ENCODE measurements around the gene OR2AT4.
"Not testable (repeated sequence)": the region's sequence is repeated elsewhere in the genome, so short reads cannot be mapped to it uniquely, and the experiment has no call there.

Gene OR2AT4

GRCh38 chr11:75103380-75104026 lies 6.8 kb upstream of the OR2AT4 start:
- DNase-seq (ENCODE audit: low spot score), result no peak

- DNase-seq (ENCODE audit: low spot score), result no peak
These were observed 4.9 kb upstream of the OR2AT4 start for GRCh38 chr11:75101424-75102128.

- no peak for DNase-seq (ENCODE audit: low spot score)
These were observed 3.6 kb upstream of the OR2AT4 start for GRCh38 chr11:75100314-75100713.

DNA sequence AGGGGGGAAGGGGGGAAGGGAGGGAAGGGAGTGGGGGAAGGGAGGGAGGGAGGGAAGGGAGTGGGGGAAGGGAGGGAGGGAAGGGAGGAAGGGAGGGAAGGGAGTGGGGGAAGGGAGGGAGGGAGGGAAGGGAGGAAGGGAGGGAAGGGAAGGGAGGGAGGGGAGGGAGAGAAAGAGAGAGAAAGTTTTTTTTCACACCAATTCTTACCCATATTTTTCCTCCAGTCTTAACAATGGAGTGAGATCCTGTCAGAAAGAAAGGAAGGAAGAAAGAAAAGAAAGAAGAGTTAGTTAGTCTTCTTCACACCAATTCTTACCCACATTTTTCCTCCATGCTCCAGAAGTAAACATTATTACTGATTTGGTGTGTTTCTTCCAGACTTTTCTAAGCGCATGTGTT lies 3.0 kb upstream of the OR2AT4 start:
- DNase-seq (ENCODE audit: low spot score), result no peak

GRCh38 chr11:75098835-75099439 lies 2.3 kb upstream of the OR2AT4 start:
- not testable (repeated sequence) for DNase-seq (ENCODE audit: low spot score)

- DNase-seq (ENCODE audit: low spot score), result not testable (repeated sequence)
These were observed 1.5 kb upstream of the OR2AT4 start for GRCh38 chr11:75098181-75098580.

DNA sequence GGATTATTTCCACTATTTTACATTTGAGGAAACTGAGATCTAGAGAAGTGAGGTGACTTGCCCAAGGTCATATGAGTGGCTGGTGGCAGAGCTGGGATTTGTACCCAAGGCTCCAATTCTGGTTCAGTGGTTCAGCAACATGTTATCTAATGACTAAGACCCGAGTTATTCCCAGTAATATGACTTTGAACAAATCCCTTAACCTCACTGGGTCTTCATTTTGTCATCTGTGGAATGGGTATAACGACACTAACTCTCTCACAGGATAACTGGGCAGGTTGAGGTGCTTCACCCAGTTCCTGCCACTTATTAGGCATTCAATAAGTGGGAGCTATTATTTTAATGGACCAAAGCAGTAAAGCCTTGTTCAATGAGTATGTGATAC lies 489 bp upstream of the OR2AT4 start:
- DNase-seq (ENCODE audit: low spot score), result no peak

- not testable (repeated sequence) for DNase-seq (ENCODE audit: low spot score)
These were observed 2.3 kb downstream of the OR2AT4 start for GRCh38 chr11:75094382-75094781.

DNA sequence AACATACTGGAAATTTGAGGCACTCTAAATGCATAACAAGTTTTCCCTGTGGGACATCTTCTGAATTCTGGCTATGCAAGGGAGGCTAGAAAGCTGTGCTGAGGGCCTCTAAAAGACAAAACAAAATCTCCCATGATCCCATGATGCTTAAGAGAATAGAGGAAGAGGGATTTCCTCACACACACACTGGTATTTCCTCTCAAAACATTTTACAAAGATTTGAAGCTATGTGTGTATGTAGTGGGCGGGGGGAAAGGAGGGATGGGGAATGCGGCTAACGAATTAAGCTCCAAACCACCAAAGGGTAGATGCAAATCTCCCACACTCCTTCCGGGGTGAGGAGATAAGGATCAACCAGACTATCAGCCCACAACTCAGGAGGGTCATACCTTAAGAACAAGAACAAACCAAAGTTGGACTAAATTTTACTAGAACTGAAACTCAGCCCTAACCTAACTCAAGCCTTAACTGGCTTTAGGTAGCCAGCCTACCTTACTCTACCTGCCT lies 6.0 kb downstream of the OR2AT4 start:
- DNase-seq (ENCODE audit: low spot score), result no peak

GRCh38 chr11:75087319-75088305 lies 9.1 kb downstream of the OR2AT4 start:
- DNase-seq (ENCODE audit: low spot score), result no peak

DNA sequence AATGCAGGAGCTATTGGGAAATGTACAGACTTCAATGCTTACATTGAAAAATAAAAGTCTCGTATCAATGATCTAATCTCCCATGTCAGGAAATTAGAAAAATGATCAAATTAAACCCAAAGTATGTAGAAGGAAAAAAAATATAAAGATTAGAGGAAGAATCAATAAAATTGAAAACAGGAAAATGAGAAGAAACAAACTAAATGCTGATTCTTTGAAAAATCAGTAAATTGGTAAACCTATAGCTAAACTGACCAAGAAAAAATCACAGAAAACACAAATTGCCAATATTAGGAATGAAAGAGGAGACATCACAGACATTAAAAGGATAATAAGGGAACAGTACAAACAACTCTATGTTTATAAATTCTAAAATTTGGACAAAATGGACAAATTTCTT lies 11.8 kb downstream of the OR2AT4 start:
- DNase-seq (ENCODE audit: low spot score), result no peak

DNA sequence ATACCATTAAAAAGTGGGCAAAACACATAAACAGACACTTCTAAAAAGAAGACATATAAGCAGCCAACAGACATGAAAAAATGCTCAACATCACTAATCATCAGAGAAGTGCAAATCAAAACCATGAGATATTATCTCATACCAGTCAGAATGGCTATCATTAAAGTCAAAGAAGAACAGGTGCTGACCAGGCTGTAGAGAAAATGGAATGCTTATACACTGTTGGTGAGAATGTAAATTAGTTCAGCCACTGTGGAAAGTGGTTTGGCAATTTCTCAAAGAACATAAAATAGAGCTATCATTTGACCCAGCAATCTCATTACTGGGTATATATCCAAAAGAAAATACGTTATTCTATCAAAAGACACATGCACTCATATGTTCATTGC lies 13.5 kb downstream of the OR2AT4 start:
- DNase-seq (ENCODE audit: low spot score), result no peak

GRCh38 chr11:75082601-75083216 lies 14.0 kb downstream of the OR2AT4 start:
- DNase-seq (ENCODE audit: low spot score), result no peak

DNA sequence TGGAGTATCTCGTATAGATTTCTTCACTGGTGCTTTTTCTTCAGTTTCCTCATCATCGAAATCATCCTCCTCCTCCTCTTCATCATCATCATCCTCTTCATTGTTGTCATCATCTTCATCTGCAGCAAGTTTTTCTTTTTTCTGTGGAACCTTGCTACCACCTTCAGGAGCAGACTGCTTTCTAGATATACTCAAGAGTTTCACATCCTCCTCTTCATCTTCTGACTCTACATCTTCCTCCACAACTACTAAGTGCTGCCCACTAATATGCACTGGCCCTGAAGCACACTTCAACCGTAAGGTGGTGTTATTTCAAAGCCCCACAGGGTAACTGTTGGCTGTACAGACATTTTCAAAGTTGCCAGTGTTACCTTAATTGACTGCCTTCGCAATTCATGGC lies 17.1 kb downstream of the OR2AT4 start:
- no peak for DNase-seq (ENCODE audit: low spot score)

- no peak for DNase-seq (ENCODE audit: low spot score)
These were observed 18.4 kb downstream of the OR2AT4 start for GRCh38 chr11:75078233-75078632.

GRCh38 chr11:75077316-75077715 lies 19.4 kb downstream of the OR2AT4 start:
- no peak for DNase-seq (ENCODE audit: low spot score)

DNA sequence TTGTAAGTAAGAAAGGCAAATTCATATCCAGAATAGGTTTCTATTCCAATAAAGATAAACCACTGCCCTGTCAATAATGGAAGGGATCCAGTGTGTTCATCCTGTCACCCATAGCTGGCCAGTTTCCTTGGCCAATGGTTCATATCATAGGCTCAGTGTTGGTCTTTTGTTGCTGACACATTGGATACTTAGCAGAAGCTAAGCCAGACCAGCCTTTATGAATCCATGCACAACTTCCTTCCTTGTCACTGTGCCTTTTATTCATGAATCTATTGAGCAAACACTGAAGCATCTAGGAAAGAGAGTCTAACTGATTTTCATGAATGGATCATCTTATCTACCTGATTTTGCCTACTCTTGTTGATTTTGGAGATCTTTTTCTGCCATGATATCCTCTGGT lies 20.0 kb downstream of the OR2AT4 start:
- no peak for DNase-seq (ENCODE audit: low spot score)

DNA sequence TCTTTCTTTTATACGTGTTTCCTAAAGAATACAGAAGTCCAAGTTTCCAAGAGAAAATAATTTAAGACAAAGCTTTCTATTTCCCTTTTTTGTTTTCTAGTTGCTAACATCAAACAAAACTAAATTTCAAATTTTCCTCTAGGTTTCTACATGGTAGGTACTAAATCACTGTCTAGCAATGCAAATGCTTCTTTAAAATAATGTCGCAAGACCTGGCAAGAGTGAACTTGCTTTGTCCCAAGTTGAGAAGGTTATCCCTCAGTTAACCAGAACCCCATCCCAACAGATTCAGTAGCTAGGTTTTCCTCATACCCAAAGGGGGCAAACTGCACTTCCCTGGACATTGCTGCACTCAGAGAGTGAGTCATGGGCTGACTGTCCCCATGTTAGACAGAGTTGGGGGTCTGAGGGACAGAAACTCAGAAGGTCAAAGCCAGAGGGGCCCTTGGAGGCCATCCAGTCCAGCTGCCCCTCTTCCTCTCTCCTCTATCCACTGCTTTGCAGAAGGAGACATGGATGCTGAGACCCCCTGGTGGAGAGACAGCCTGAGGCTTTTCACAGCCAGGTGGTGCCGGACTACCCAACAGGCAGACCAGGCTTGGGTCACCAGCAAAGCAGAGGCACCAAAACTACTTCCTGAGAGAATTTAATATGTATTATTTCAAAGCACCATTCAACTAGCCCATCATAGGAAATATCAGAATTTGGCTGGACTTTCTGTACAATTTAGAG lies 23.1 kb downstream of the OR2AT4 start:
- no peak for DNase-seq (ENCODE audit: low spot score)

DNA sequence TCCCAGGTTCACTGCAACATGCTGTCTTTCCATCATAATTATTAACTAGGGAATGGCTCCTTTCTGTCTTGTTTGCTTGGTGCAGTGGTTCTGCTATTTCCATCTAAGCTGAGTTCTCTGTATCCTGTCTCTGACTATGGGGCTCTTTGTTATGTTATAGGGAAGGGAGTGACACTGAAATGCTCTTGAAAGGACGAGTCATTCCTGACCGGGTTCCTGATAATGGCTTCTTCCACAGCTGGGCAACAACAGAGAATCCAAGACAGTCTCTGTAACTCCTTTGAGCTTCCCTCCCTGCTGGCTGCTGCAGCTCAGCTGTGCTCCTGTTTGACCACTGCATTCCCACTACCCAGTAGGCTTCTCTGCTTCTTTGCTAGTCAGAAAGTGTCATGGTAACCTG lies 24.1 kb downstream of the OR2AT4 start:
- no peak for DNase-seq (ENCODE audit: low spot score)

GRCh38 chr11:75069473-75069872 lies 27.2 kb downstream of the OR2AT4 start:
- DNase-seq (ENCODE audit: low spot score), result no peak

GRCh38 chr11:75068993-75069392 lies 27.7 kb downstream of the OR2AT4 start:
- no peak for DNase-seq (ENCODE audit: low spot score)
